ENCODE data around the gene MGA.

- TF ChIP-seq EZH2 (IDR thresholded peaks at IDR 0.05; ENCODE audit: low read length) (no peak), CTCF (optimal IDR thresholded peaks at IDR 0.05 in 1 of 3, IDR thresholded peaks at IDR 0.05 in 1 of 3, conservative IDR thresholded peaks at IDR 0.05 in 1 of 3; ENCODE audit: extremely low read depth in 1 of 3, insufficient read depth in 2 of 3, low read length in 3 of 3) (no peak)
Measured at GRCh38 chr15:41799488-41799805, 139.2 kb downstream of the MGA start.

All from keratinocyte (primary cell).